ENCODE results near the gene AATK. TPM values are rescaled to one million over a fixed set of nuclear protein-coding genes. Genes with fewer than 3 reads are reported as not detected.

The AATK gene
- total RNA-seq, 4 donors from 2014 or later, result 247 to 385 (median 322) TPM

- Histone ChIP-seq H3K4me3 (peak overlapping the region in 1 of 4 donors; percentile 24), H3K36me3 (peaks cover 0 to 30% (median 0%) of the 10 kb centered on the region in 3 donors), H3K4me1 (peaks cover 0 to 75% (median 46%) of the 10 kb centered on the region in 4 donors), H3K27ac (peak overlapping the region; percentile 26 to 96 (median 86)), H3K27me3 (no peaks in the 10 kb centered on the region), H3K9me3 (no peaks in the 10 kb centered on the region)
- DNase-seq (ENCODE audit: low spot score in 2 of 2), result no peak
- no peak for TF ChIP-seq CTCF (IDR thresholded peaks at IDR 0.05)
- TF ChIP-seq EP300 (IDR thresholded peaks at IDR 0.05), result no peak
- TF ChIP-seq POLR2A (IDR thresholded peaks at IDR 0.05), result no peak
- WGBS, 2 donors, result 55 to 61% methylated on average over 11 to 13 of the region's 13 CpGs
Measured at GRCh38 chr17:81097943-81098308, 68.1 kb downstream of the AATK start.

GRCh38 chr17:81097134-81097942 lies 68.7 kb downstream of the AATK start:
- Histone ChIP-seq H3K9me3 (no peaks in the 10 kb centered on the region), H3K4me3 (peak overlapping the region in 1 of 4 donors; percentile 24), H3K4me1 (peaks cover 0 to 81% (median 51%) of the 10 kb centered on the region in 4 donors), H3K27ac (peak overlapping the region; percentile 26 to 96 (median 86)), H3K36me3 (peaks cover 0 to 24% (median 0%) of the 10 kb centered on the region in 3 donors), H3K27me3 (no peaks in the 10 kb centered on the region)
- TF ChIP-seq CTCF (IDR thresholded peaks at IDR 0.05) (peak; percentile 64 to 92 (median 86)), EP300 (IDR thresholded peaks at IDR 0.05) (peak in 1 of 2 donors; percentile 79), POLR2A (IDR thresholded peaks at IDR 0.05) (peak in 1 of 2 donors; percentile 45)
- peak; percentile 83 to 87 for DNase-seq (ENCODE audit: low spot score in 2 of 2)
- WGBS, 2 donors, result 10 to 17% methylated on average over 19 to 28 of the region's 31 CpGs

GRCh38 chr17:81096741-81097133 lies 69.3 kb downstream of the AATK start:
- H3K4me1 ChIP-seq, result peaks cover 0 to 84% (median 56%) of the 10 kb centered on the region in 4 donors
- no peaks in the 10 kb centered on the region for H3K9me3 ChIP-seq
- peak overlapping the region; percentile 26 to 96 (median 86) for H3K27ac ChIP-seq
- no peaks in the 10 kb centered on the region for H3K27me3 ChIP-seq
- DNase-seq (ENCODE audit: low spot score in 2 of 2), result no peak
- H3K4me3 ChIP-seq, result peak overlapping the region in 1 of 4 donors; percentile 24
- TF ChIP-seq CTCF (IDR thresholded peaks at IDR 0.05) (no peak), EP300 (IDR thresholded peaks at IDR 0.05) (no peak), POLR2A (IDR thresholded peaks at IDR 0.05) (no peak)
- peaks cover 0 to 23% (median 0%) of the 10 kb centered on the region in 3 donors for H3K36me3 ChIP-seq
- 73 to 77% methylated on average over 7 of the region's 7 CpGs for WGBS, 2 donors

- Histone ChIP-seq H3K4me1 (peaks cover 0 to 87% (median 62%) of the 10 kb centered on the region in 4 donors), H3K9me3 (no peaks in the 10 kb centered on the region), H3K27me3 (no peaks in the 10 kb centered on the region), H3K4me3 (no peak overlapping the region), H3K27ac (peak overlapping the region; percentile 76 to 96 (median 86)), H3K36me3 (peaks cover 0 to 11% (median 0%) of the 10 kb centered on the region in 3 donors)
- DNase-seq (ENCODE audit: low spot score in 2 of 2), result no peak
- no peak for TF ChIP-seq EP300 (IDR thresholded peaks at IDR 0.05)
- TF ChIP-seq POLR2A (IDR thresholded peaks at IDR 0.05), result no peak
- no peak for TF ChIP-seq CTCF (IDR thresholded peaks at IDR 0.05)
- WGBS, 2 donors, result 50% methylated on average over 11 to 12 of the region's 13 CpGs
Measured at GRCh38 chr17:81095383-81095762, 70.6 kb downstream of the AATK start.

All from tibial nerve (tissue), 4 donors.